ENCODE measurements around the gene FGFR2. TPM values are rescaled to one million over a fixed set of nuclear protein-coding genes. Genes with fewer than 3 reads are reported as not detected.

FGFR2 gene
- total and polyA plus RNA-seq, 9 of the 15 experiments (the other 6 are each of a cell fraction or from before 2014, with no cell fraction given), result 0.20 TPM; not detected in 8

DNA sequence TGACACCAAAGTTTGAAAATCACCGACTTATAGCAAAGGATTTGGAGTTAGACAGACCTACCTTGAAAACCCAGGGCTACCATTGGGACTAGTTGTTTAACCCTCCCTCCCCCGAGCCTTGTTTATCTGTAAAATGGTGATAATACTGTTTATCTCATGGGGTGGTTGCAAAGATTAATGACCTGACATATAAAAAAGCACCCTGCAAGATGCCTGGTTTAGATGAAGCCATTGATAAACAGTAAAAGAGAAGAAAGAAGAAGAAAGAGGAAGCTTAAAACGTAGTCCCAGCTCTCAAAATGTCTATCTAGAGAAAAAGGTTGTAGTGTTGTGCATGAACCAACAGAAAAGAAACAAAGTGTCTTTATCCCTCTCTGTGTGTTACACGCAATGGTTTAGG lies 145.7 kb downstream of the FGFR2 start:
- H3K79me2 ChIP-seq (ENCODE audit: control insufficient read depth, insufficient read depth, low read length), result no peaks in the 10 kb centered on the region
- no peaks in the 10 kb centered on the region for H3K9me3 ChIP-seq (replicated peaks; ENCODE audit: control insufficient read depth, insufficient read depth, low read depth, low read length)
- H3K27ac ChIP-seq (ENCODE audit: extremely low read depth, low read depth, low read length), result no peak overlapping the region
- no peak overlapping the region for H3K9ac ChIP-seq (ENCODE audit: insufficient read depth in 1 of 2, low read depth in 2 of 2, low read length in 2 of 2)
- DNase-seq (ENCODE audit: extremely low read depth in 1 of 4, low spot score in 3 of 4), result no peak
- no peaks in the 10 kb centered on the region; a peak in 1 of 5 replicates for H3K4me1 ChIP-seq (replicated peaks in 1 of 2; ENCODE audit: control insufficient read depth in 2 of 2, insufficient read depth in 2 of 2, low read length in 2 of 2)
- CTCF ChIA-PET (ENCODE audit: low intra/inter-chr PET ratio), result no interaction called here
- TF ChIP-seq, protein P1, sequence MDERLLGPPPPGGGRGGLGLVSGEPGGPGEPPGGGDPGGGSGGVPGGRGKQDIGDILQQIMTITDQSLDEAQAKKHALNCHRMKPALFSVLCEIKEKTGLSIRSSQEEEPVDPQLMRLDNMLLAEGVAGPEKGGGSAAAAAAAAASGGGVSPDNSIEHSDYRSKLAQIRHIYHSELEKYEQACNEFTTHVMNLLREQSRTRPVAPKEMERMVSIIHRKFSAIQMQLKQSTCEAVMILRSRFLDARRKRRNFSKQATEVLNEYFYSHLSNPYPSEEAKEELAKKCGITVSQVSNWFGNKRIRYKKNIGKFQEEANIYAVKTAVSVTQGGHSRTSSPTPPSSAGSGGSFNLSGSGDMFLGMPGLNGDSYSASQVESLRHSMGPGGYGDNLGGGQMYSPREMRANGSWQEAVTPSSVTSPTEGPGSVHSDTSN (CRISPR knock-in tag; IDR thresholded peaks at IDR 0.05; ENCODE audit: low read depth), result no peak
- TF ChIP-seq, protein P1 (tag; conservative IDR thresholded peaks at IDR 0.05; ENCODE audit: low read depth), result 0 out of 2 replicates have a peak, but pooled peaks have one; percentile 12
- TF ChIP-seq MEIS2 (IDR thresholded peaks at IDR 0.05; ENCODE audit: partially characterized antibody), result peak; percentile 70
- TF ChIP-seq, protein P2, sequence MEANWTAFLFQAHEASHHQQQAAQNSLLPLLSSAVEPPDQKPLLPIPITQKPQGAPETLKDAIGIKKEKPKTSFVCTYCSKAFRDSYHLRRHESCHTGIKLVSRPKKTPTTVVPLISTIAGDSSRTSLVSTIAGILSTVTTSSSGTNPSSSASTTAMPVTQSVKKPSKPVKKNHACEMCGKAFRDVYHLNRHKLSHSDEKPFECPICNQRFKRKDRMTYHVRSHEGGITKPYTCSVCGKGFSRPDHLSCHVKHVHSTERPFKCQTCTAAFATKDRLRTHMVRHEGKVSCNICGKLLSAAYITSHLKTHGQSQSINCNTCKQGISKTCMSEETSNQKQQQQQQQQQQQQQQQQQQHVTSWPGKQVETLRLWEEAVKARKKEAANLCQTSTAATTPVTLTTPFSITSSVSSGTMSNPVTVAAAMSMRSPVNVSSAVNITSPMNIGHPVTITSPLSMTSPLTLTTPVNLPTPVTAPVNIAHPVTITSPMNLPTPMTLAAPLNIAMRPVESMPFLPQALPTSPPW (CRISPR knock-in tag; IDR thresholded peaks at IDR 0.05), result peak; percentile 23; the same call in 1 of the 2 replicates
- no peak for TF ChIP-seq HNRNPK (IDR thresholded peaks at IDR 0.05; ENCODE audit: low read depth, low read length, poor library complexity, severe bottlenecking)
- TF ChIP-seq, protein P3, sequence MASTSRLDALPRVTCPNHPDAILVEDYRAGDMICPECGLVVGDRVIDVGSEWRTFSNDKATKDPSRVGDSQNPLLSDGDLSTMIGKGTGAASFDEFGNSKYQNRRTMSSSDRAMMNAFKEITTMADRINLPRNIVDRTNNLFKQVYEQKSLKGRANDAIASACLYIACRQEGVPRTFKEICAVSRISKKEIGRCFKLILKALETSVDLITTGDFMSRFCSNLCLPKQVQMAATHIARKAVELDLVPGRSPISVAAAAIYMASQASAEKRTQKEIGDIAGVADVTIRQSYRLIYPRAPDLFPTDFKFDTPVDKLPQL (IDR thresholded peaks at IDR 0.05; ENCODE audit: extremely low read depth, insufficient read length), result no peak
- H2AFZ ChIP-seq (ENCODE audit: low read depth, low read length), result no peak overlapping the region
- H3K9me1 ChIP-seq (ENCODE audit: control insufficient read depth, insufficient read depth, low read length), result no peaks in the 10 kb centered on the region
- in situ Hi-C loops (cut with MboI), result no loop called here
- WGBS (ENCODE audit: insufficient coverage, low coverage, missing lambda C conversion rate), result 0% methylated on average over 3 of the region's 4 CpGs
- no peaks in the 10 kb centered on the region for H4K20me1 ChIP-seq (replicated peaks; ENCODE audit: control insufficient read depth, insufficient read depth, low read length)
- H3K4me2 ChIP-seq (ENCODE audit: insufficient read depth, low read length), result no peak overlapping the region
- no TSS peak for BruUV-seq (replicated peaks)
- FAIRE-seq, result no peak
- POLR2A ChIA-PET, result interaction anchor here (0.7 kb wide), 1 partner anchor 1092 kb away, joined by 3 read pairs; no protein-coding TSS in a partner anchor
- no peak for ATAC-seq
- intact Hi-C loops (cut with micrococcal nuclease), result no loop called here
- no peaks in the 10 kb centered on the region for H3K36me3 ChIP-seq (ENCODE audit: control insufficient read depth, insufficient read depth, low read length)
- H3K27me3 ChIP-seq (ENCODE audit: control insufficient read depth in 2 of 2, insufficient read depth in 2 of 2, low read length in 2 of 2), result no peaks in the 10 kb centered on the region
- no peak overlapping the region for H3K4me3 ChIP-seq
